Measurements from ENCODE around the gene STT3A.
"Not testable (repeated sequence)": the region's sequence is repeated elsewhere in the genome, so short reads cannot be mapped to it uniquely, and the experiment has no call there.

The STT3A gene

DNA sequence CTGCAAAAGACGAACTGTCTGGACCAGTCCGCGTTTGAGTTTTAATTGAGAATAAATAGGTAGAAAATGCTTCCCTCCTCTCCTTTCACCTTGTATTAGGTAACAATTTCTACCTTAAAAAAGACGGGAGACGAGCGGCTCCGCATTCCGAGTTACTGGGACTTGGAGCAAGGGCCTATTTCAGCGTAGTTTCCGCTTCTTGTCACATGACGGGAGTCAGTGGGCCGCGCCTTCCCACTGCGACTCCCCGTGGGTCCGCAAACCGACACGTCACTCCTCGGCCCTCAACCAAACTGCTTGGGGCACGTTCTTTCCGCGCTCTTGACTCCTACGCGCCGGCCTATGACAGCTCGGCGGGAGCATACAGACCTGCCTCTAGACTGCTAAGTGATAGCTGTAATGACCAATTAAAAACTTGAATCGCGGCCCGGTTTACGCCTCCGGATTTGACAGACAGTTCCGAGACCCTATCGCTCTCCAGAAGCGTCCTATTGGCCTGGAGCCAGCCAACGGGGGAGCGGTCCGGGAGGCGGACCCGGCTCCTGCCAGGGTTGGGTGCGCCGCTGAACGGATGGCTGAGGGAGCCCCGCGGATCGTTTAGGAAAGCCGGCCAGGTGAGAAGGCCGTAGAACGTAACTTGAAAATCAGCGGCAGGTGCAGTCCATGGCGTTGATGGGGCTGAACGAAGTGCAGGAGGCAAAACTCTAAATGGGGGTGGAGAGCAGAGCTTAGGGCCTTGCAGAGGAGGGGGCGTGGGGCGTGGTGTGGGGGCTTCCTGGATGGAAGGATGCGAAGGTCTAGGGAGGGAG lies at the start of gene STT3A:
TSS of gene STT3A (plus strand) at position 548 of the 809 bp plus-strand sequence. CDS start 3,064 bp downstream, outside the sequence.
- intact Hi-C loops (cut with DNase I): loop anchor here (1.0 to 10.0 kb wide), 4 partner anchors 23 to 638 kb away; partner anchors contain the start of genes CCDC15, CHEK1, EI24 and FEZ1
- DNase-seq: peak; percentile 99 to 100 (median 100)

- no peak for DNase-seq
- intact Hi-C loops (cut with DNase I): no loop called here
Observed at GRCh38 chr11:125550780-125551179, 41.9 kb upstream of the STT3A start.

DNA sequence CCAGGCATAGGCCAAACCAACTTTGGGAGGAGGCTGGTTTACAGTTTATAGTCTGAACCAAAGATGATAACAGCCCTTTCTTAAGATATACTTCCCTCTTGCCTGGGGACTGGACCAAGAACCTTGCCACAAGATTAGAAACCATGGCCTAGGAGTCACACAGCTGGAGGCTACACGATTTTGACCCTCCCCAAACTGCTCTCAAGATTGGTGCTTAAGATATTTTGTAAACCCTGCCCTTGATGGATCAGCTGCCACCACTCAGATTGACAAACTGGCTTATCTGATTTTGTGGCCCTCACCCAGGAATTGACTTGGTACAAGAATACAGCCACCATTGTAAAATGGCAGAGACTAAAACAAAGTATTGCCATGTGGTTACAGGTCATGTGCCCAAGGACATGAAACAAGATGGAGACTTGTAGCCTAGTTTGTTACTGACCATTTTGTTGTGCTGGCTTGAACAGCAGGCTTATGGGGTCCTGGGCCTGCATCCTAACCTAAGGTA lies 40.8 kb upstream of the STT3A start:
- no peak for DNase-seq
- intact Hi-C loops (cut with DNase I): no loop called here

DNA sequence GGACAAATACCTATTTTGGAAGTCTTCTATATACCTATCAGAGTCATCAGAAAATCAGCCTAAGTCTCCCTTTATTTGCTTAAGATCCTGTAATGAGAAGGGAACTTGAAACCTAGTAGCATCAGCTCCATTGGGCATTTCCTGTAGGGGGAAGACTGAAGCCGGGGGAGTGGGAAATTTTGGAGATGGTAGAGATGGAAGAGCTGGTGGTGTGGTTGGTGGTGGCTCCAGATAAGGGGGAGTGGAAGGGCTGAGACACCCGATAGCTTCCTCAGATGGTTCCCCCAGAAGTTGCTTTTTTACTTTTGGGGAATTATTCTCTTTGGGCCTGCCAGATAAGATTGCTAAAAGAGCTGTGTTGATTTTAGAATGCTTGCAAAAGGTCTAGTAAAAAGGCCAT lies 39.7 kb upstream of the STT3A start:
- no peak for DNase-seq
- intact Hi-C loops (cut with DNase I): no loop called here

GRCh38 chr11:125553357-125553756 lies 39.3 kb upstream of the STT3A start:
- DNase-seq: no peak
- intact Hi-C loops (cut with DNase I): no loop called here

GRCh38 chr11:125554038-125554437 lies 38.6 kb upstream of the STT3A start:
- no peak for DNase-seq
- intact Hi-C loops (cut with DNase I): no loop called here

- no peak for DNase-seq
- intact Hi-C loops (cut with DNase I): no loop called here
Observed at GRCh38 chr11:125559888-125560287, 32.8 kb upstream of the STT3A start.

- DNase-seq: no peak
- intact Hi-C loops (cut with DNase I): no loop called here
Observed at GRCh38 chr11:125561924-125562323, 30.7 kb upstream of the STT3A start.

DNA sequence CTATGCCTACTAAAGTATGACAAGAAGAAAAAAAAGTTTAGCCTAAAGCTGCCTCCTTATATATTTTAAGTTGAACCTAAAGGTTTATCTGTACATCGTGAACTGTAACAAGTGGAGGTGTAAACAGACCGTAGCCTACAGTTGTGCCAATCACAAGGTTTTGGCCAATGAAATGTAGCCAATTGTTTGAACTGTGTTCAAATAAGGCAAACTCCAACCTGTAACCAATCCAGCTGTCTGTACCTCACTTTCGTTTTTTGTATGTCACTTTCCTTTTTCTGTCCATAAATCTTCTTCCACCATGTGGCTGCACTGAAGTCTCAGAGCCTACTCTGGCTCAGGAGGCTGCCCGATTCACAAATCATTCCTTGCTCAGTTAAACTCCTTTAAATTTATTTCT lies 30.2 kb upstream of the STT3A start:
- intact Hi-C loops (cut with DNase I): no loop called here
- DNase-seq: no peak

DNA sequence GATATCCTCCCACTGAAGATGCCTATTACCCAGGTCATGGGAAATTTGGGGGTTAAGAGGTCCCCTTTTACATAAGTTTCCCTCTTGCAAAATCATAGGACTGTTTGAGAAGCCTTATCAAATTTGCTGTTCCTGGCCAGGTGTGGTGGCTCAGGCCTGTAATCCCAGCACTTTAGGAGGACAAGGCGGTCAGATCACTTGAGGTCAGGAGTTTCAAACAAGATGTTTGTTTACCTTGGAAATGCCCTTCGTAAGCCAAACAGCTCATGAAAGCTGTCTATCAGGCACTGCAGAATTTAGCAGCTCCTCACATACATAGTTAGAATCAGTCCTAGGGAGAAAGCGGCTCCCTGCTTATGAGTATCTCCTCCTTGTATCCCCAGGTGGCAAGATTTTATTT lies 28.3 kb upstream of the STT3A start:
- no peak for DNase-seq
- intact Hi-C loops (cut with DNase I): no loop called here

DNA sequence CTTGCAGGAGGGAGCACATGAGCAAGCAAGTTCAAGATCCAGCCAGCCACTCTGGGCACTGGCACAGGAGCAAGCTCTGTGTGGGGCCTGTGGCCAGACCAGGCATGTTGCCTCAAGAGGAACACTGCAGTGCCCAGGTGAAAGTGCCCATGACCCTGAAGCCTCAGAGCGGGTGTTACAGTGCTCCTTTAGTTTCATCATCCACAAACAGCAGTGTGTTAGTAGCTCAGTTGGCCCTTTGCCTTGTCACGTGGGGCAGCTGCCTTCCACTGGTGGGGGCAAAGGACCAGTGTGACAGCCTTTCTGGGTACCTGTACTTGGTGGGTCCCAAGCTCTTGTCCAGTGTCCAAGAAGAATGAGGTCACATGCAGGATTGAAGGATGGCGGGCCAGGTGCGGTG lies 26.4 kb upstream of the STT3A start:
- intact Hi-C loops (cut with DNase I): no loop called here
- DNase-seq: no peak

DNA sequence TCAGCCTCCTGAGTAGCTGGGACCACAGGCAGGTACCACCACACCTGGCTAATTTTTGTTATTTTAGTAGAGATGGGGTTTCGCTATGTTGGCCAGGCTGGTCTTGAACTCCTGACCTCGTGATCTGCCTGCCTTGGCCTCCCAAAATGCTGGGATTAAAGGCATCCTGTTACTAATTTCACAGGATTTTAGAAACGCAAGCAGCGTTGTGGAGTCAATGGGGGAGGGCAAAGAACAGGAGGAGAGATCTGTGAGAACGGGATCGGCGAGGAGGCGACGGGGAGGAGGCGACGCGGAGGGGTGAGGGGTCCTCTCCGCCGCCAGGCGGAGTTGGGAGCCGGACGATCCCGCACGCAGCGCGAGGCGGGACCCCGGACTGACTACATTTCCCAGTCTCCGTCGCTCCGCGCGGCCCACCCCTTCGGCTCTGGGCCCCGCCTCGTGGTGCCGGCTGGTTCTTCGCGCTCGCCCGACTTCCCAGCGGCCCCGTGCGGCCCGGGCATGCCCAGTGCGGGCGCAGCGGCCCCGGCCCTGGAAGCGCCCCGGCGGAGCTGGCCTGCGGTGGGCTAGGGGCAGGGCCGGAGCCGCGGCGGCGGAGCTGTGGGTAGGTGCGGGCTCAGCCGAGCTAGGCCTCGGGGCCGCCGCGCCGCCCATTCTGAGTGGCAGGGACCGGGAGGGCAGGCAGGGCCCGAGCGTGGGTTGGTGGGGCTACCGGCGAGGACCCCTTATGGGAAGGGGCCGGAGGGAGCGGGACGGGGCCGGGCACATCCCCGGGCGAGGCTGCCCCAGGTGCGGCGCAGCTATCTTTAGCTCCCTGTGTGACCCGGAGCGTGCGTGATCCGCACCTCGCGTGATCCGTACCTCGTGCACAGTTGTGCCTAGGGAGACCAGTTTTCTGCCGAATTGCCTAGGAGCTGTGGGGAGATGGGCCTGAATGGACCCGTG lies 23.4 kb upstream of the STT3A start, which contains the start of gene EI24:
TSS of gene EI24 (plus strand) at position 508 of the 945 bp plus-strand sequence. CDS start 3,051 bp downstream, outside the sequence.
- peak; percentile 80 to 99 (median 92) for DNase-seq
- intact Hi-C loops (cut with DNase I): loop anchor here (1.0 kb wide), 2 partner anchors 23 to 73 kb away; partner anchors contain the start of genes FEZ1 and STT3A

GRCh38 chr11:125569915-125570621 lies 22.6 kb upstream of the STT3A start:
- DNase-seq: no peak
- intact Hi-C loops (cut with DNase I): loop anchor here (1.0 kb wide), 2 partner anchors 22 to 74 kb away; partner anchors contain the start of genes FEZ1 and STT3A

- intact Hi-C loops (cut with DNase I): no loop called here
- no peak for DNase-seq
Observed at GRCh38 chr11:125570952-125571351, 21.7 kb upstream of the STT3A start.

- intact Hi-C loops (cut with DNase I): no loop called here
Observed at GRCh38 chr11:125572916-125573315, 19.7 kb upstream of the STT3A start.

GRCh38 chr11:125577181-125577580 lies 15.5 kb upstream of the STT3A start:
- DNase-seq; intact Hi-C loops (cut with DNase I): not testable (repeated sequence)

More at GRCh38 chr11:125572916-125573315, 19.7 kb upstream of the STT3A start:
- no peak for DNase-seq

DNA sequence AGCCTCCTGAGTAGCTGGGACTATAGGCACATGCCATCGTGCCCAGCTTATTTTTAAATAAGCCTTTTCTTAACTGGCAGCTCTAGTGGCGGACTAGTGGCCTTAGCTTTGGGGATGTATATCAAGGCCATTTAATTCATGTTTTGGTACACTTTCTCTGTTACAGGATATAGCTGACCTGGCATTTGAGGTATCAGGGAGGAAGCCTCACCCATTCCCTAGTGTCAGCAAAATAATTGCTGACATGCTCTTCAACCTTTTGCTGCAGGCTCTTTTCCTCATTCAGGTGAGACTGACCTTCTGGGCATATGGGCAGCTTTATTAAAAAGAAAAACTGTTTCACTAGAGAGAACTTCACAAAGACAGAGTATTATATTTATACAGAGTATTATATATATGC lies 13.9 kb upstream of the STT3A start:
- intact Hi-C loops (cut with DNase I): no loop called here
- DNase-seq: no peak

DNA sequence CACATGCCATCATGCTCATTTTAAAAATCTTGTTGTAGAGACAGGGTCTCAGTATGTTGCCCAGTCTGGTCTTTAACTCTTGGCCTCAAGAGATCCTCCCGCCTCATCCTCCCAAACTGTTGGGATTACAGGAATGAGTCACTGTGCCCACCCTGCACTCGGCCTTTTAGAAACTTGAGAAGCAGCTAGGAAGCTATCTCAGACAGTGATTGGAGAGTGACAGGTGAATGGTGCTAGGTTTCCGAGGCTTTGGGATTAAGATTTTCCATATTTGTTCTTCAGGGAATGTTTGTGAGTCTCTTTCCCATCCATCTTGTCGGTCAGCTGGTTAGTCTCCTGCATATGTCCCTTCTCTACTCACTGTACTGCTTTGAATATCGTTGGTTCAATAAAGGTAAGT lies 12.8 kb upstream of the STT3A start:
- no peak for DNase-seq
- intact Hi-C loops (cut with DNase I): no loop called here

- DNase-seq: peak in 3 of 10 donors; percentile 16 to 80 (median 78)
- intact Hi-C loops (cut with DNase I): no loop called here
Observed at GRCh38 chr11:125583496-125583895, 9.2 kb upstream of the STT3A start.

- no peak for DNase-seq
- intact Hi-C loops (cut with DNase I): no loop called here
Observed at GRCh38 chr11:125585487-125585886, 7.2 kb upstream of the STT3A start.

Data from posterior cingulate gyrus (tissue), 11 donors.